GM13976 (cell line): ENCODE measurements around the gene SLC25A41.
A peak's percentile ranks its signal among the peaks of the same experiment; 100 is the strongest.

Source experiments
- DNase-seq: peaks from one replicate; pipeline ENCODE4 v3.0.0; 2012; ENCODE audit warnings: low spot score
- CTCF ChIP-seq: IDR thresholded peaks from 2 replicates; pipeline ENCODE4 v1.5.1; 2012; ENCODE audit warnings: borderline replicate concordance, mild to moderate bottlenecking; ENCODE audit not compliant: insufficient read depth; ENCODE audit errors: extremely low read depth, missing control alignments, control extremely low read depth
- in situ Hi-C: fragments of 300-500 bp; cut with MboI; formaldehyde crosslinking; loops from one replicate; pipeline ENCODE4 v1.12.0; 2022; ENCODE audit warnings: low sequenced_read_pairs, mixed read lengths, inconsistent platforms; ENCODE audit not compliant: unreplicated experiment

SLC25A41 gene

GRCh38 chr19:6424939-6425731 is 8.4 kb downstream of the SLC25A41 start:
- DNase-seq: peak; percentile 99
- no peak for TF ChIP-seq CTCF
- in situ Hi-C loops: no loop called here

GRCh38 chr19:6424195-6424938 is 9.2 kb downstream of the SLC25A41 start, which contains the start of gene KHSRP:
TSS of gene KHSRP (minus strand) at chr19:6424811. CDS start at chr19:6424701, 110 bp downstream.
- TF ChIP-seq CTCF: no peak
- DNase-seq: no peak
- in situ Hi-C loops: no loop called here

GRCh38 chr19:6423499-6424194 is 9.9 kb downstream of the SLC25A41 start:
- DNase-seq: peak; percentile 70
- in situ Hi-C loops: no loop called here
- TF ChIP-seq CTCF: no peak

- no peak for DNase-seq
- TF ChIP-seq CTCF: no peak
- in situ Hi-C loops: no loop called here
Measured at GRCh38 chr19:6421075-6422014, 12.2 kb downstream of the SLC25A41 start.

- TF ChIP-seq CTCF: no peak
- no peak for DNase-seq
- in situ Hi-C loops: no loop called here
Measured at GRCh38 chr19:6418562-6418932, 15.0 kb downstream of the SLC25A41 start.
